Smooth muscle cell of the brain vasculature (primary cell): ENCODE data around the gene LZIC.

Experiments used
- DNase-seq: peaks from one replicate; pipeline ENCODE4 v3.0.0-alpha.2; 2012; ENCODE audit warnings: low read depth, low spot score

LZIC gene

DNA sequence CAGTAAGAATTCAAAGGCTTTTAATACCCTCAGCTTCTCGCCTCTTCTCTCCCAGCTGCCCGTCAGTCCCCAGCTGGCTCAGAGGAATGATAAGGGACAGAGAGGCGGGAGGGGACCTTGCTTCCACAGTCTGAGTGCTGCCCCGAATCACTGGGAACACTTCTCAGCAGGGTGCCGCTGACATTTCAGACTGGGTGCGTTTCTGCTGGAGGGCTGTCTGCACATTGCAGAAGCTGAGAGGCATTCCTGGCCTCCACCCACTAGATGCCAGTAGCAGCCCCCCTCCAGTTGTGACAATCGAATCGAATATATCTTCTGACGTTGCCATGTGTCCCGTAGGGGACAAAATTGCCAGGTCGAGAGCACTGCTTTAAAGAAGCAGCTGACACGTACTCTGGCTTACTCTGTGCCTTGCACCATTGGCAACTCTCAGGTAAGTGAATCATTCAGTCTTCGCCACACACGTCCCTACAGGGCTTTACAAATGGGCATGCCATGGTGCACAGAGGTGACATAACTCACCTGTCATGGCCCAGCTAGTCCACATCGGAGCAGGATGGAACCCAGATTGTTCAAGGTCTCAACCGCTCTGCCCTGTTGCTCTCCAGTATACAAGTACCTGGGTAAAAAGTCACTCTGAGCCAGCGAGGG is 57.0 kb downstream of the LZIC start:
- DNase-seq: no peak

DNA sequence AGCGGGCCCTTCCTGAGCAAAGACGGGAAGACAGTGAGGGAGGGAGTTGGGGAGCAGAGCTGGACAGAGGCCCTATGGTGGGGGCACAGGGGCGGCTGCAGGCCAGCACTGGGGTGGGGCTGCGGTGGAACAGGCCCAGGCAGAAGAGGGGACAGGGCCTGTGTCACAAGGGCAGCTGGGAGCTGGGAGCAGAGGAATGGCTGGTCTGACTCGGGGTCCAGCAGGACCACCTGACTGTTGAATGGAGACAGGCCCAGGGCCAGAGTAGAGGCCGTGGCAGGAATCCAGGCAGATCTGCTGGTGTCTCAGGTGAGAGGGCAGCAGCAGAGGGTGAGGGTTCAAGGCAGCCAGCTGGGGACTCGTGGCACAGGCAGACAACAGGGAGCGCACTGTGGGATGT is 58.4 kb downstream of the LZIC start:
- no peak for DNase-seq

DNA sequence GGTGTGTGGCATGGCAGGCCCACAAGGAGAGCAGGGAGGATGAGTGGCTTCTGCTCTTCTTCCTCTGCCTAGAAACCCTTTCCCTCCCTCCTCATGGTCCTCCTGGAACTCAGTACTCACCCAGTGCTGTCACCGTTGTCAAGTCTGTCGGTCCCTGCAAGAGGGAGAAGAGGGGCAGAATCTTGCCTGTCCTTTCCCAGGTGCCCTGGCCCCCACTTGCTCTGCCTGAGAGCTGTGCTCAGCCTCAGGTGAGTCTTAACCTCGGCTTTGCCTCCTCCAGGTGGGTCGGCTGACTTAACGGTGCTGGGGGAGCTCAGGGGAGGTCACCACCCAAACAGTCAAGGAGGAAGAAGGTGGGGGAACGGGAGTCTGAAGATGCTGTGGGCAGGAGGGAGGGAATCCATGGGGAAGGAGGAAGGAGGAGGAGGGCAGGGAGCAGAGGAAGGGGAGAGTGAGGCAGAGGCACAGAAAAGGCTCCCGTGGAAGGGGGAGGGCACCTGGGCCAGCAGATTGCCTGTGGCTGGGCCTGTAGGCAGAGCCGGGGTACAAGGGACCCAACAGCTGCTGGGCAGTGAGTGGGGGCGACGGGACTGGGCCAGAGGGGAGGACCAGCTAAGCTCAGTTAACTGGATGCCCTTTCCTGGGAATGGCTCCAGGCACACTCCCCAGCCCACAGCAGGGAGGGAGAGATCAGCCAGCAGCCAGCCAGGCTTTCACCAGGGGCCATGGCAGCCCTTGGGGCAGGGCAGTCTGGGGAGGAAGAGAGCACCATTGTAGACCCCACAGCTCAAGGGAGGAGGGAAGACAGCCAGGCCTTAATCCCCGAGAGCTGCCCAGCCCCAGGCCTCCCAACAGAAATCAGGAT is 59.4 kb downstream of the LZIC start:
- DNase-seq: no peak

DNA sequence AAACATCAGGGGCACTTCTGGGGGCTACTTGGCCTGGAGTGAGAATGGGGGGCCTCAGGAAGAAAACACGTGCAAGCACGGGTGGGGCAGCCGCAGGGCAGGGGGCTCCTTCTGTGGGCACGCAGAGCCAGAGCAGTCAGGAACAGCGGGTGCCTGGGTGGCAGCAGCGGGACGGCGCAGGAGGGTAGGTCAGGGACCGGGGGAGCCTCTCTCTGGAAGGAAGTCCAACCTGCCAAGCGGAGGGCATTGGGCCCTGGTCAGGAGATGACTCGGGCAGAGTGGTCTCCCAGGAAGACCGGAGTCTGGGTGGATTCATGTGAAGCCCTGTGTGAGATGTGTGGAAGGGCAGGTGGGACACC is 60.3 kb downstream of the LZIC start:
- DNase-seq: no peak

DNA sequence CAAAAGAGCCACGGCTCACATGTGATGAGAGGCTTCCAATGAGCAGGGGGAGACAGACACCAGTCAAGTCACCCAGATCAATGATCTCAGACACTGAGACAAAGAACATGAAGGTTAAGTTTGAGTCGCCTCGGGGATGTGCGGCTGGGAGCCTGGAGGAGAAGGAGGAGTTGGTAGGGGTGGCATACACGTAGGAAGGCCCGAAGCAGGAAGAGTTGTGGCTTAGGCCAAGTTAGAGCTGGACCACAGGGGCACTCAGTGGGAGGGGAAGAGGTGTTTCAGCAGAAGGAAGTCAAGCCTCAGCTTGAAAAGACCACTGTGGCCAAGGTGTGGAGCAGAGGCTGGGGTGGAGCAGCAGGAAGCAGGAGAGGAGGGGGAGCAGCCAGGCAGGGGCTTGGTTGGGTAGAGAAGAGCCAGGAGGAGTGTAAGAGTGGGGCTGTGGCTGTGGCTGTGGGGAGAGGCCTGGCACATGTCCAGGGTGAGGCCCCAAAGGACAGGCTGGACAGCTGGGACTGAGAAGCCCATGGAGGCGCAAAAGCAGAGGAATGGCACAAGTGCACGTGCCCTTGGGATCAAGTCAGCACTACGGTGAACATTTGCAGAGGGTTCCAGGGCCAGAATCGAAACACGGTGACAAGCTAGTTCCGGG is 60.8 kb downstream of the LZIC start:
- no peak for DNase-seq

DNA sequence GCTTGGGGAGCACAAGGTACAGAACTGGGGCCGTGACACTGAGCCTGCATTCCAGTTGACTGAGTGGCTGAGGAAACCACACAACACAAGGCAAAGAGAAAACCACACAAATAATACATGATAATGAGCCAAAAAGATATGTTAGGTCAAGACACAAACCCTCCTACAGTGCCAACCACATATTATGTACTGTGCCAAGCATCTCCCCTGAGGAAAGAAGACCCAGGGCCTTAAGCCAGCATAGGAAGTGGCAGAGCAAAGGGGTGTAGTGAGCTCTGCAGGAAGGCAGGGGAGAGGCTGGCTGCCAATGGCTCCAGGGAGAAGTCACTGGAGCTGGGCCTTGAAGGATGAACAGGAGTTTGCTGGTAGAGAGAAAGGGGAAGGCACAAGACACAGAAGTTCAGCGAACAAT is 61.3 kb downstream of the LZIC start:
- DNase-seq: no peak
